ENCODE results near the gene TCHHL1. TPM values are rescaled to one million over a fixed set of nuclear protein-coding genes. Genes with fewer than 3 reads are reported as not detected.

Gene TCHHL1
- total and polyA plus RNA-seq, 9 of the 15 experiments (the other 6 are each of a cell fraction or from before 2014, with no cell fraction given) = not detected

DNA sequence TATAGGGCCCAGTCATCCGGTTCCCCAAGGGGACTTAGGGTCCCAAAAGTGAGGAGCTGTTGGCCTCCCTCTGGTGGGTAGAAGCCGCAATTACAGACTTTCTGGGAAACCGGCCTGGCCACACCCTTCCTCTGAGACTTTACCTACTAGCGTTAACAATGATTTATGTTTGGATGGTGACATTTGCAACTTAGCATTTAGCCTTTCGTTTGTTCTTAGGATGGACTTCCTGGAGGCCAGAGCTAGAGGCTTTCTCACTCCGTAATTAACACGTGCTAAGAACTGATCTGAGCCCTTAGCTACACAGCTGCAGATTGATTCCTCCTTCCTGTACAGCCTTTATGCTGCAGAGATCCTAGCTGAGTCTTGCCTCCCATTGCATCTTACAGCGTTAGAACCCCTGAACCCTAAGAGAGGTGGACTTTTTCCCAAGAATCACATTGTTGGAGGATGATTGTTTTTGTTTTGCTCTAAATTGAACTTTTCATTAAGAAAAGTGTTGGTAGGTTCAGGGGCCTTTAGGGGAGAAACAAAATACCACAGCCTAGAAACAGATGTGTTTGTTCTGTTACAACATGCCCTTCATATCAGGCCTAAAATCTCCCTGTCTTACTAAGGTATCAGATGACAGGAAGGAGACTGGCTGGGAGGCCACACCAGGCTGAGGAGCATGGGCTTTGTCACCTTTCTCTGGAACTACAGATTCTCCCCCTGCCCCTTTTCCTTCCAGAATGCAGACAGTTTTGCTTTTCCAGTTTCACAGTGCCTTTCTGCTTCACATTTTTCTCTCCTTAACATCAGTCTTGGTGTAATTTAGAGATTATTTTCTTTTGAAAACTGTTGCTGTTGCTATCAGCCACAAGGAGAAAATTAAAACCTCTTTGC is 54.0 kb downstream of the TCHHL1 start (continued):
- TF ChIP-seq ZC3H4 (CRISPR knock-in tag; IDR thresholded peaks at IDR 0.05; ENCODE audit: borderline replicate concordance) (no peak), RAD51 (IDR thresholded peaks at IDR 0.05; ENCODE audit: borderline replicate concordance, low read depth) (no peak; the same call in 1 of the 2 replicates), MAFG (tag; conservative IDR thresholded peaks at IDR 0.05) (no peak; the same call in 1 of the 2 replicates), ZBTB17 (CRISPR knock-in tag; IDR thresholded peaks at IDR 0.05) (no peak), ZNF77 (CRISPR knock-in tag; IDR thresholded peaks at IDR 0.05) (no peak), ZNF551 (CRISPR knock-in tag; IDR thresholded peaks at IDR 0.05) (no peak), ARID2 (IDR thresholded peaks at IDR 0.05) (no peak), SIX5 (IDR thresholded peaks at IDR 0.05; ENCODE audit: borderline replicate concordance in 1 of 2, insufficient read depth in 1 of 2, low read depth in 1 of 2, low read length in 2 of 2) (0 out of 4 replicates have a peak, but pooled peaks of 1 of the 2 experiments have one; percentile 13), SMAD3 (CRISPR knock-in tag; conservative IDR thresholded peaks at IDR 0.05) (no peak), IRF2 (CRISPR knock-in tag; IDR thresholded peaks at IDR 0.05) (no peak), XRCC3 (IDR thresholded peaks at IDR 0.05) (no peak), HNRNPUL1 (IDR thresholded peaks at IDR 0.05; ENCODE audit: low read length) (no peak), CBFA2T2 (conservative IDR thresholded peaks at IDR 0.05) (no peak), TRIM28 (IDR thresholded peaks at IDR 0.05) (no peak), FOXK1 (CRISPR knock-in tag; IDR thresholded peaks at IDR 0.05; ENCODE audit: borderline replicate concordance) (no peak), ZNF143 (CRISPR knock-in tag; IDR thresholded peaks at IDR 0.05) (no peak), ZNF766 (CRISPR knock-in tag; conservative IDR thresholded peaks at IDR 0.05) (no peak; the same call in 1 of the 2 replicates)
- TF ChIP-seq, protein P1, sequence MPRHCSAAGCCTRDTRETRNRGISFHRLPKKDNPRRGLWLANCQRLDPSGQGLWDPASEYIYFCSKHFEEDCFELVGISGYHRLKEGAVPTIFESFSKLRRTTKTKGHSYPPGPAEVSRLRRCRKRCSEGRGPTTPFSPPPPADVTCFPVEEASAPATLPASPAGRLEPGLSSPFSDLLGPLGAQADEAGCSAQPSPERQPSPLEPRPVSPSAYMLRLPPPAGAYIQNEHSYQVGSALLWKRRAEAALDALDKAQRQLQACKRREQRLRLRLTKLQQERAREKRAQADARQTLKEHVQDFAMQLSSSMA (CRISPR knock-in tag; IDR thresholded peaks at IDR 0.05) = no peak
- TF ChIP-seq, protein P2, sequence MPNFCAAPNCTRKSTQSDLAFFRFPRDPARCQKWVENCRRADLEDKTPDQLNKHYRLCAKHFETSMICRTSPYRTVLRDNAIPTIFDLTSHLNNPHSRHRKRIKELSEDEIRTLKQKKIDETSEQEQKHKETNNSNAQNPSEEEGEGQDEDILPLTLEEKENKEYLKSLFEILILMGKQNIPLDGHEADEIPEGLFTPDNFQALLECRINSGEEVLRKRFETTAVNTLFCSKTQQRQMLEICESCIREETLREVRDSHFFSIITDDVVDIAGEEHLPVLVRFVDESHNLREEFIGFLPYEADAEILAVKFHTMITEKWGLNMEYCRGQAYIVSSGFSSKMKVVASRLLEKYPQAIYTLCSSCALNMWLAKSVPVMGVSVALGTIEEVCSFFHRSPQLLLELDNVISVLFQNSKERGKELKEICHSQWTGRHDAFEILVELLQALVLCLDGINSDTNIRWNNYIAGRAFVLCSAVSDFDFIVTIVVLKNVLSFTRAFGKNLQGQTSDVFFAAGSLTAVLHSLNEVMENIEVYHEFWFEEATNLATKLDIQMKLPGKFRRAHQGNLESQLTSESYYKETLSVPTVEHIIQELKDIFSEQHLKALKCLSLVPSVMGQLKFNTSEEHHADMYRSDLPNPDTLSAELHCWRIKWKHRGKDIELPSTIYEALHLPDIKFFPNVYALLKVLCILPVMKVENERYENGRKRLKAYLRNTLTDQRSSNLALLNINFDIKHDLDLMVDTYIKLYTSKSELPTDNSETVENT (CRISPR knock-in tag; IDR thresholded peaks at IDR 0.05) = no peak
- TF ChIP-seq, protein P3, sequence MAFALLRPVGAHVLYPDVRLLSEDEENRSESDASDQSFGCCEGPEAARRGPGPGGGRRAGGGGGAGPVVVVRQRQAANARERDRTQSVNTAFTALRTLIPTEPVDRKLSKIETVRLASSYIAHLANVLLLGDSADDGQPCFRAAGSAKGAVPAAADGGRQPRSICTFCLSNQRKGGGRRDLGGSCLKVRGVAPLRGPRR (CRISPR knock-in tag; IDR thresholded peaks at IDR 0.05) = no peak
- TF ChIP-seq, protein P4, sequence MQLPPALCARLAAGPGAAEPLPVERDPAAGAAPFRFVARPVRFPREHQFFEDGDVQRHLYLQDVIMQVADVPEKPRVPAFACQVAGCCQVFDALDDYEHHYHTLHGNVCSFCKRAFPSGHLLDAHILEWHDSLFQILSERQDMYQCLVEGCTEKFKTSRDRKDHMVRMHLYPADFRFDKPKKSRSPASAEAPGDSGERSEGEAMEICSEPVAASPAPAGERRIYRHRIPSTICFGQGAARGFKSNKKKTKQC (CRISPR knock-in tag; IDR thresholded peaks at IDR 0.05) = no peak
- TF ChIP-seq, protein P5, sequence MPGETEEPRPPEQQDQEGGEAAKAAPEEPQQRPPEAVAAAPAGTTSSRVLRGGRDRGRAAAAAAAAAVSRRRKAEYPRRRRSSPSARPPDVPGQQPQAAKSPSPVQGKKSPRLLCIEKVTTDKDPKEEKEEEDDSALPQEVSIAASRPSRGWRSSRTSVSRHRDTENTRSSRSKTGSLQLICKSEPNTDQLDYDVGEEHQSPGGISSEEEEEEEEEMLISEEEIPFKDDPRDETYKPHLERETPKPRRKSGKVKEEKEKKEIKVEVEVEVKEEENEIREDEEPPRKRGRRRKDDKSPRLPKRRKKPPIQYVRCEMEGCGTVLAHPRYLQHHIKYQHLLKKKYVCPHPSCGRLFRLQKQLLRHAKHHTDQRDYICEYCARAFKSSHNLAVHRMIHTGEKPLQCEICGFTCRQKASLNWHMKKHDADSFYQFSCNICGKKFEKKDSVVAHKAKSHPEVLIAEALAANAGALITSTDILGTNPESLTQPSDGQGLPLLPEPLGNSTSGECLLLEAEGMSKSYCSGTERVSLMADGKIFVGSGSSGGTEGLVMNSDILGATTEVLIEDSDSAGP (CRISPR knock-in tag; IDR thresholded peaks at IDR 0.05) = no peak
